GM23338 (cell line): ENCODE data around the gene METTL18. TPM values are rescaled to one million over a fixed set of nuclear protein-coding genes. Genes with fewer than 3 reads are reported as not detected.
A peak's percentile ranks its signal among the peaks of the same experiment; 100 is the strongest.

Source experiments
- ATAC-seq: fragments of 200-7000 bp; cut with Tn5 transposase; 3 replicates; pipeline ENCODE4 v1.9.1; 2020
- DNase-seq: peaks from one replicate; pipeline ENCODE4 v3.0.0-alpha.2; 2015; ENCODE audit warnings: low spot score
- H2AFZ ChIP-seq: fragments of 200-600 bp; sonication (generic); 2 replicates; pipeline ENCODE4 v1.8.0; 2016; ENCODE audit warnings: antibody characterized with exemption, mild to moderate bottlenecking, moderate library complexity
- H3F3A ChIP-seq: fragments of 200-600 bp; sonication (generic); replicated peaks from 2 replicates; pipeline ENCODE4 v1.8.0; 2017; ENCODE audit warnings: antibody characterized with exemption, mixed run types, low read depth
- H3K27ac ChIP-seq: fragments of 200-600 bp; sonication (generic); 2 replicates; pipeline ENCODE4 v1.6.1; 2016; ENCODE audit warnings: low read depth
- H3K27me3 ChIP-seq: fragments of 200-600 bp; sonication (generic); 2 replicates; pipeline ENCODE4 v1.8.0; 2016; ENCODE audit warnings: mild to moderate bottlenecking, mixed run types, moderate library complexity; ENCODE audit not compliant: insufficient read depth
- H3K36me3 ChIP-seq: fragments of 200-600 bp; sonication (generic); 2 replicates; pipeline ENCODE4 v1.8.0; 2016; ENCODE audit warnings: mild to moderate bottlenecking; ENCODE audit not compliant: insufficient read depth
- H3K4me1 ChIP-seq: fragments of 200-600 bp; sonication (generic); 2 replicates; pipeline ENCODE4 v1.8.0; 2016; ENCODE audit warnings: mild to moderate bottlenecking, moderate library complexity; ENCODE audit not compliant: insufficient read depth
- H3K4me2 ChIP-seq: fragments of 200-600 bp; sonication (generic); 2 replicates; pipeline ENCODE4 v1.7.1; 2017; ENCODE audit warnings: mixed run types
- H3K4me3 ChIP-seq: fragments of 200-600 bp; sonication (generic); 2 replicates; pipeline ENCODE4 v1.6.1; 2016; ENCODE audit warnings: mixed run types
- H3K79me2 ChIP-seq: fragments of 200-600 bp; sonication (generic); replicated peaks from 2 replicates; pipeline ENCODE4 v1.8.0; 2017; ENCODE audit warnings: mild to moderate bottlenecking; ENCODE audit not compliant: insufficient read depth
- H3K9me2 ChIP-seq: fragments of 200-600 bp; sonication (generic); 2 replicates; pipeline ENCODE4 v1.8.0; 2017; ENCODE audit not compliant: insufficient read depth
- H4K20me1 ChIP-seq: fragments of 200-600 bp; sonication (generic); replicated peaks from 2 replicates; pipeline ENCODE4 v1.8.0; 2017; ENCODE audit warnings: mild to moderate bottlenecking; ENCODE audit not compliant: insufficient read depth
- H3K27ac Mint-ChIP-seq: 2 replicates; pipeline ENCODE4 v1.8.0; 2020; ENCODE audit warnings: inconsistent platforms, mild to moderate bottlenecking, moderate library complexity, mixed read lengths
- H3K27me3 Mint-ChIP-seq: 3 replicates; pipeline ENCODE4 v1.8.0; 2022; ENCODE audit warnings: low read depth, mild to moderate bottlenecking, moderate library complexity, mixed read lengths, inconsistent platforms; ENCODE audit not compliant: insufficient read depth, poor library complexity
- H3K36me3 Mint-ChIP-seq: 3 replicates; pipeline ENCODE4 v1.8.0; 2021; ENCODE audit warnings: low read depth, mild to moderate bottlenecking, inconsistent platforms, moderate library complexity, mixed read lengths
- H3K4me1 Mint-ChIP-seq: 3 replicates; pipeline ENCODE4 v1.8.0; 2020; ENCODE audit warnings: mild to moderate bottlenecking, inconsistent platforms, mixed read lengths
- H3K4me3 Mint-ChIP-seq: 3 replicates; pipeline ENCODE4 v1.8.0; 2021; ENCODE audit warnings: moderate library complexity, mild to moderate bottlenecking, inconsistent platforms, mixed read lengths
- H3K9me3 Mint-ChIP-seq: 3 replicates; pipeline ENCODE4 v1.8.0; 2020; ENCODE audit warnings: moderate library complexity, mild to moderate bottlenecking, inconsistent platforms, mixed read lengths
- CREB1 ChIP-seq: fragments of 250-450 bp; sonication (Bioruptor Pico); IDR thresholded peaks from 2 replicates; pipeline ENCODE4 v1.5.0; 2020; ENCODE audit warnings: low read depth, mild to moderate bottlenecking, moderate library complexity
- CTCF ChIP-seq, 2 experiments: fragments of 200-600 bp in 1 of 2; sonication (generic) in 1 of 2; conservative IDR thresholded peaks; 2 replicates each; pipeline versions ENCODE4 v1.5.1 to v1.6.1; 2016 to 2017; ENCODE audit warnings: antibody characterized with exemption in 2 of 2, low read depth in 2 of 2, mild to moderate bottlenecking in 2 of 2, moderate library complexity in 1 of 2
- ETS1 ChIP-seq: IDR thresholded peaks from 2 replicates; pipeline ENCODE4 v1.6.1; 2016; ENCODE audit warnings: antibody characterized with exemption
- EZH2 ChIP-seq: fragments of 200-600 bp; sonication (generic); IDR thresholded peaks from one replicate; pipeline ENCODE4 v1.8.0; 2017; ENCODE audit warnings: antibody characterized with exemption, mild to moderate bottlenecking, low read depth; ENCODE audit not compliant: unreplicated experiment
- EZH2phosphoT487 ChIP-seq: fragments of 200-600 bp; sonication (generic); IDR thresholded peaks from one replicate; pipeline ENCODE4 v1.8.1; 2018; ENCODE audit warnings: antibody characterized with exemption; ENCODE audit not compliant: unreplicated experiment
- JUNB ChIP-seq: IDR thresholded peaks from one replicate; pipeline ENCODE4 v1.6.1; 2016; ENCODE audit warnings: antibody characterized with exemption; ENCODE audit not compliant: unreplicated experiment
- NANOG ChIP-seq: IDR thresholded peaks from 2 replicates; pipeline ENCODE4 v1.6.1; 2016; ENCODE audit warnings: antibody characterized with exemption, borderline replicate concordance
- POLR2AphosphoS5 ChIP-seq: IDR thresholded peaks from 2 replicates; pipeline ENCODE4 v1.6.1; 2016; ENCODE audit warnings: antibody characterized with exemption, low read depth
- REST ChIP-seq: IDR thresholded peaks from one replicate; pipeline ENCODE4 v1.6.1; 2018; ENCODE audit warnings: antibody characterized with exemption; ENCODE audit not compliant: unreplicated experiment
- STAT1 ChIP-seq: IDR thresholded peaks from one replicate; pipeline ENCODE4 v1.6.1; 2016; ENCODE audit warnings: antibody characterized with exemption; ENCODE audit not compliant: unreplicated experiment
- ZNF114 ChIP-seq: fragments of 250-450 bp; sonication (Bioruptor Pico); IDR thresholded peaks from 2 replicates; pipeline ENCODE4 v1.5.0; 2020; ENCODE audit warnings: mild to moderate bottlenecking, moderate library complexity
- ZNF331 ChIP-seq: fragments of 250-450 bp; sonication (Bioruptor Pico); IDR thresholded peaks from 2 replicates; pipeline ENCODE4 v1.5.0; 2020; ENCODE audit warnings: low read depth, mild to moderate bottlenecking, moderate library complexity
- ZNF462 ChIP-seq: fragments of 250-450 bp; sonication (Bioruptor Pico); IDR thresholded peaks from 2 replicates; pipeline ENCODE4 v1.5.0; 2020; ENCODE audit warnings: mild to moderate bottlenecking, moderate library complexity
- polyA plus RNA-seq: library from polyadenylated mRNA; unstranded; fragments of >200 nt; fragmentation: Nextera tagmentation; extraction: Ambion mirVana; gene quantifications from 2 replicates; pipeline ENCODE4 v1.2.1, GENCODE V29; 2016
- total RNA-seq: library from RNA; depleted of rRNA; stranded (reverse); fragments of >200 nt; shearing (Covaris generic); gene quantifications from 2 replicates; pipeline ENCODE4 v1.2.3, GENCODE V29; 2014

METTL18 gene
- total and polyA plus RNA-seq, 2 experiments from 2014 or later, result 9.9 to 13.6 TPM

GRCh38 chr1:169793730-169794129 is 977 bp downstream of the METTL18 start:
- Histone ChIP-seq H3K4me3 (peak overlapping the region; percentile 87), H2AFZ (peak overlapping the region; percentile 72; the same call in 1 of the 2 replicates), H3K36me3 (no peaks in the 10 kb centered on the region; the same call in 1 of the 2 replicates), H3K27me3 (no peaks in the 10 kb centered on the region), H3K27ac (peak overlapping the region; percentile 87; the same call in 1 of the 2 replicates), H3F3A (no peaks in the 10 kb centered on the region), H3K4me1 (peaks cover 25% of the 10 kb centered on the region), H3K79me2 (peaks cover 31% of the 10 kb centered on the region), H3K4me2 (peak overlapping the region; percentile 93), H3K9me2 (0 out of 2 replicates have a peak, but pooled peaks cover 5% of the 10 kb centered on the region), H4K20me1 (no peaks in the 10 kb centered on the region)
- DNase-seq (no peak), ATAC-seq (no peak)
- Mint-ChIP-seq H3K4me1 (peaks cover 24% of the 10 kb centered on the region), H3K27me3 (peaks cover 9% of the 10 kb centered on the region), H3K36me3 (peaks cover 32% of the 10 kb centered on the region), H3K4me3 (peak overlapping the region; percentile 85), H3K9me3 (no peaks in the 10 kb centered on the region; the same call in 2 of the 3 replicates), H3K27ac (peak overlapping the region; percentile 100)
- TF ChIP-seq EZH2phosphoT487 (no peak), CREB1 (CRISPR knock-in tag) (no peak), CTCF (conservative IDR thresholded peaks at IDR 0.05; ENCODE audit: low read depth in 2 of 2) (no peak), ZNF331 (CRISPR knock-in tag) (no peak), REST (no peak), STAT1 (no peak), JUNB (no peak), NANOG (no peak), ZNF462 (no peak), EZH2 (no peak), POLR2AphosphoS5 (no peak), ZNF114 (CRISPR knock-in tag) (no peak), ETS1 (no peak)
